Central memory CD8-positive, alpha-beta T cell (primary cell): ENCODE measurements around the gene SBSN.
"Not testable (repeated sequence)": the region's sequence is repeated elsewhere in the genome, so short reads cannot be mapped to it uniquely, and the experiment has no call there.

Experiments used
- ATAC-seq: fragments of 150-1000 bp; cut with Tn5 transposase; replicated peaks from 2 replicates; pipeline ENCODE4 v1.10.0; 2022; ENCODE audit warnings: mild to moderate bottlenecking, moderate FRiP score, moderate number of reproducible peaks; ENCODE audit not compliant: poor library complexity, severe bottlenecking; ENCODE audit errors: extremely low read depth
- DNase-seq, 2 donors: peaks; one replicate each; pipeline ENCODE4 v3.0.0; 2021; ENCODE audit warnings: low spot score in 2 of 2
- H3K27ac Mint-ChIP-seq: one replicate; pipeline ENCODE4 v1.8.0; 2022; ENCODE audit warnings: low read depth, mild to moderate bottlenecking, moderate library complexity, mixed read lengths
- H3K27me3 Mint-ChIP-seq: one replicate; pipeline ENCODE4 v1.8.0; 2022; ENCODE audit warnings: mixed read lengths
- H3K36me3 Mint-ChIP-seq: one replicate; pipeline ENCODE4 v1.8.0; 2022; ENCODE audit warnings: mild to moderate bottlenecking, moderate library complexity, mixed read lengths; ENCODE audit not compliant: insufficient read depth
- H3K4me1 Mint-ChIP-seq: one replicate; pipeline ENCODE4 v1.8.0; 2022; ENCODE audit warnings: mixed read lengths
- H3K4me3 Mint-ChIP-seq: one replicate; pipeline ENCODE4 v1.8.0; 2022; ENCODE audit warnings: mild to moderate bottlenecking, moderate library complexity, mixed read lengths
- H3K9me3 Mint-ChIP-seq: one replicate; pipeline ENCODE4 v1.8.0; 2022; ENCODE audit warnings: mixed read lengths

The SBSN gene

DNA sequence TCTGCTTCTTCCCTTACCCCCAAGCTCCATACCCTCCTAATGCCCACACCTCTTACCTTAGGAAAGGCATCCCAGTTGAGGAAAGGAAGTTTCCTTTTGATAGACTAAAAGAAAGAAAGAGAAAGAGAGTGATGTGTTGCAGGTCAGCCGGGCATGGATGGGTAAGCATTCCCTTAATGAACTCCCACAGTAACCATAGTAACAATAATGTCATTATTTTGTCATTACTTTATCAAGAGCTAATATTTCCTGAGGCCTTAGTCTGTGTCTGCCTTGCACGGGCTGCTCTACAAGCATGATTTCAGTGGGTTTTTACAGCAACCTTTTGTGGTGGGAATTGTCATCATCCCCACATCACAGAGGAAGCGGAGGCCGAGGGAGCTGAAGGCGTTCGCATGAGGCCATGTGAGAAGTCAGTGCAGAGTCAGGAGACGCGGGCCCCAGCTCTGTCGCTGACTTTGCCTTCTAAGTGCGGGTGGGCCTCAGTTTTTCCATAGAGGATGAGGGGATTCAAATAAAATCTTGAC, 40.4 kb downstream of the SBSN start:
- ATAC-seq (no peak), DNase-seq (no peak)
- Mint-ChIP-seq H3K4me3 (no peak overlapping the region), H3K36me3 (no peaks in the 10 kb centered on the region), H3K9me3 (no peaks in the 10 kb centered on the region), H3K27me3 (peaks cover 49% of the 10 kb centered on the region), H3K27ac (no peak overlapping the region), H3K4me1 (no peaks in the 10 kb centered on the region)

DNA sequence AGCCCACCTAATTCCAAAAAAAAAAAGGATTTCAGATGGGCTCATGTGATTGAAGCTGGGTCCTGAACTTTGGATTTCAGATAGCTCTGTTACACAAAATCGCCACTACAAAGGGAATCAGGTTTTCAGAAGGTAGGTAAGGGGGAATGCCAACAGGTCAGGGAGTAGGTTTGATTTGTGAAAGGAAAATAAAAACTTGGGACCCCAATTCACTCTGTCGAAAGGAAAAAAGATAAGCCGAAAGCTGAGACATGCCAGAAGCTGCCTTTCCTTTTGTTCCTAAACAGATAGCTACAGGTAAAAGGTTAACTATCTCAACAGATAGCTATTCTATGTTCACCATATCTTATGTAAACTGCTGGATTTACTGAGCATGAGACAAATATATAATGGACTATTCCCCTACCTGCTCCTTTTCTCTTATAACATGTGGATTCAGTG, 41.8 kb downstream of the SBSN start:
- Mint-ChIP-seq H3K27me3 (peaks cover 41% of the 10 kb centered on the region), H3K9me3 (no peaks in the 10 kb centered on the region), H3K27ac (no peak overlapping the region), H3K4me3 (no peak overlapping the region), H3K4me1 (no peaks in the 10 kb centered on the region), H3K36me3 (no peaks in the 10 kb centered on the region)
- no peak for ATAC-seq
- DNase-seq: no peak

DNA sequence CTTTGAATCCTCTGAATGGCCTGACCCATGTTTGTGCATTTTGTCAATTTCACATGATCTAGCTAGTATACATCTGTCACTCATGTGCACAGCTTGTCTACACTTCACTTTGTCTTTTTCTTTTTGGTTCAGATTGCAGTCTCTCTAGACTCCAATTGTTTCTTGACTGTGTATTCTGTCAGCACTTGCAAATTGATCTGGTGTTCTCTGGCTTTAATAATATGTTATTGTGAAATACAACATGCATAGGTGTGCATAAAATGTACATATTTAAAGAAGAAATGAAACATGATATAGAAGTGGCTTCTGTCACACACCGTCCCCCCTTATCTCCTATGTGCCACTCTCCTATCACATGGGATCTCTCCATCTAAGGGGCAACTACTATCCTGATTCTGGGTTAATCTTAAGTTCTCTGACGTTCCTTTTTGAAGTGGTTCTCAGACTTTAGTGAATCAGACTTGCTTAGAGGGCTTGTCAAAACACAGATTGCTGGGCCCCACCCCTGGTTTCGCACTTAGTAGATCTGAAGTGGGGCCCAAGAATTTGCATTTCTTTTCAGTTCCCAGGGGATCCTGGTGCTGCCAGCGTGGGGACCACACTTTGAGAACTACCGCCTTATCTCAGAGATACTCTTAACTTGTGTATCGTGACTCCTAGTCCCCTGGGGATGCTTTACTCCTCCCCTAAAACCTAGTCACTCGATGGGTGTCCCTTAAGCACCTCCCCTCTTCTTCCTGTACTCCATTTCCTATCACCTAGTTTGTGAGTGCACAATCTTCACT, 43.7 kb downstream of the SBSN start:
- Mint-ChIP-seq H3K27me3 (peaks cover 22% of the 10 kb centered on the region), H3K36me3 (no peaks in the 10 kb centered on the region), H3K9me3 (no peaks in the 10 kb centered on the region), H3K27ac (no peak overlapping the region), H3K4me3 (no peak overlapping the region), H3K4me1 (no peaks in the 10 kb centered on the region)
- no peak for DNase-seq
- no peak for ATAC-seq

DNA sequence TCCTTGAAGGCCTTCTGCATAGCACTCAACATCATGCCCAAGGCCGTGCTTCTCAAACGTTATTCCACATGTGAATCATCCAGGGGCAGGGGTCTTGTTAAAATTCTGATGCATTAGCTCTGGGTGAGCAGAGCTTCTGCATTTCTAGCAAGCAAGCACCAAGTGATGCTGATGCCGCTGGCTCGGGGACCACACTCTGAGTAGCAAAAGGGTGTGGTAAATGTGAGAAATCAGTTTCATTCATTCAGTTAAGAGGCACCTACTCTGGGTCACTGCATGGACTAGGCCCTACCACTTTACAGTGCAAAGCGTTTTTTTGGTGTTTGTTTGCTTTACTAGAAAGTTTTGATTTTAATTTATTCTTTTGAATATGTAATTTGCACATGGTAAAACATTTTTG, 45.0 kb downstream of the SBSN start:
- no peak overlapping the region for H3K4me3 Mint-ChIP-seq

GRCh38 chr19:35478794-35479677, 49.1 kb downstream of the SBSN start:
- Mint-ChIP-seq H3K27ac (no peak overlapping the region), H3K4me1 (no peaks in the 10 kb centered on the region), H3K4me3 (no peak overlapping the region), H3K9me3 (no peaks in the 10 kb centered on the region), H3K36me3 (no peaks in the 10 kb centered on the region), H3K27me3 (peaks cover 14% of the 10 kb centered on the region)
- DNase-seq (no peak), ATAC-seq (no peak)

More for the DNA sequence above, 45.0 kb downstream of the SBSN start:
- Mint-ChIP-seq H3K4me1 (no peaks in the 10 kb centered on the region), H3K27ac (no peak overlapping the region), H3K27me3 (peaks cover 17% of the 10 kb centered on the region), H3K9me3 (no peaks in the 10 kb centered on the region), H3K36me3 (no peaks in the 10 kb centered on the region)
- ATAC-seq (no peak), DNase-seq (no peak)

GRCh38 chr19:35476149-35476548, 52.0 kb downstream of the SBSN start:
- Mint-ChIP-seq H3K27me3 (peaks cover 14% of the 10 kb centered on the region), H3K27ac (no peak overlapping the region), H3K9me3 (no peaks in the 10 kb centered on the region), H3K36me3 (no peaks in the 10 kb centered on the region), H3K4me3 (no peak overlapping the region), H3K4me1 (no peaks in the 10 kb centered on the region)
- DNase-seq (no peak), ATAC-seq (no peak)

DNA sequence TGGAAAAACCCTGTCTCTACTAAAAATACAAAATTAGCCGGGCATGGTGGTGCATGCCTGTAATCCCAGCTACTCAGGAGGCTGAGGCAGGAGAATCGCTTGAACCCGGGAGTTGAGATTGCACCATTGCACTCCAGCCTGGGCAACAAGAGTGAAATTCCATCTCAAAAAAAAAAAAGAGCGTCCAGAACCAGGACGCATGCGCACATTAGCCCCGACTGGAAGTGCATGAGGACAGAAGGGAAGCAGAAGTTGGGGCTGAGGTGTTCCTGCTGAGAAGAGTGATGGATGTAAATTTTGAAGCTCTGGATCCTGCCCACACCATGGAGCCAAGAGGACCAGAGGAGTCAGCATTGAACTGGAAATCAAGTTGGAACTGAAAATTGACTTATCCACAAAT, 53.5 kb downstream of the SBSN start:
- not testable (repeated sequence) for H3K27ac Mint-ChIP-seq, H3K4me3 Mint-ChIP-seq, ATAC-seq, H3K36me3 Mint-ChIP-seq, DNase-seq, H3K4me1 Mint-ChIP-seq, H3K9me3 Mint-ChIP-seq
- H3K27me3 Mint-ChIP-seq: peaks cover 14% of the 10 kb centered on the region

DNA sequence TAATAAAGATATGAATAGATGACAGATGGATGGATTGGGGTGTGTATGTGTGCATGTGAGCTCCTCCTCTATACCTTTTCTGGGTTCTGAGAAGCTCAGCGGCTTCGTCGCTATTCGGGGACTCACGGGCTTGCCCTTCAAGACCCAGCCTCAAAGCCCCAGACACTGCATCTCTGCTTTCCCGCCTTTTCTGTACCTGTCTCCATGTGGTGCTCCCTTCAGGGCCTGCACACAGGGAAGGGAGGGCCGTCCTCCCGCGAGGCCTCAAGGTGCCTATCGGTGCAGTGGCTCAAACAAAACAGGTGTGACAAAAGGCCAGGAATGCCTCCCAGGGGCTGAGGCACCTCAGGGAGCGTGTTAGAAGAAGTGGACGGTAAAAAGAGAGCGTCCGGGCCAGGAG, 54.0 kb downstream of the SBSN start:
- Mint-ChIP-seq H3K4me3 (no peak overlapping the region), H3K4me1 (no peaks in the 10 kb centered on the region), H3K9me3 (no peaks in the 10 kb centered on the region), H3K27me3 (peaks cover 14% of the 10 kb centered on the region), H3K36me3 (peaks cover 2% of the 10 kb centered on the region), H3K27ac (no peak overlapping the region)
- DNase-seq (no peak), ATAC-seq (no peak)
